ENCODE data around the gene TTBK1. TPM values are rescaled to one million over a fixed set of nuclear protein-coding genes. Genes with fewer than 3 reads are reported as not detected.

The TTBK1 gene
- total and polyA plus RNA-seq, 2 of the 4 experiments (the other 2 are of a cell fraction) = 0.02 TPM; not detected in 1

- dilution Hi-C loops (cut with HindIII; ENCODE audit: low sequenced_read_pairs, unreplicated experiment) = no loop called here
- H3K4ac ChIP-seq (ENCODE audit: low read depth, low read length) = no peak overlapping the region
- H3K9ac ChIP-seq (ENCODE audit: low read depth, low read length) = no peak overlapping the region
- H3K9me1 ChIP-seq (ENCODE audit: insufficient read depth, low read length) = no peaks in the 10 kb centered on the region
- ATAC-seq (ENCODE audit: low read depth) (no peak), DNase-seq (no peak)
- H2AK5ac ChIP-seq (ENCODE audit: low read depth, low read length) = no peak overlapping the region
- peaks cover 64% of the 10 kb centered on the region for H3K27me3 ChIP-seq (ENCODE audit: control insufficient read depth, insufficient read depth, low read length)
- no peak overlapping the region for H3K18ac ChIP-seq (ENCODE audit: low read depth, low read length)
- no peak overlapping the region for H4K91ac ChIP-seq (ENCODE audit: insufficient read depth, low read depth, low read length)
- H3K4me2 ChIP-seq (ENCODE audit: low read depth, low read length) = no peak overlapping the region
- H2AK9ac ChIP-seq (replicated peaks; ENCODE audit: low read depth, low read length, poor library complexity) = no peak overlapping the region
- no peak overlapping the region for H4K8ac ChIP-seq (ENCODE audit: low read depth in 2 of 2, low read length in 2 of 2)
- no peak overlapping the region for H2BK120ac ChIP-seq (ENCODE audit: low read depth, low read length)
- H3K27ac ChIP-seq (ENCODE audit: insufficient read depth, low read length) = no peak overlapping the region
- WGBS, 2 experiments (ENCODE audit: extremely low coverage in 2 of 2, insufficient read length in 1 of 2) = 94% methylated on average over 10 of the region's 11 CpGs; no CpG with 5 or more reads in 1 of the 2 experiments
- H4K20me1 ChIP-seq (ENCODE audit: insufficient read depth, low read length) = no peaks in the 10 kb centered on the region
- peak overlapping the region; percentile 21 for H2AFZ ChIP-seq (replicated peaks; ENCODE audit: low read length, poor library complexity)
- no peak overlapping the region for H4K5ac ChIP-seq (ENCODE audit: low read depth, low read length)
- BruUV-seq (replicated peaks) = no TSS peak
- H2BK15ac ChIP-seq (ENCODE audit: low read depth, low read length) = no peak overlapping the region
- H3K56ac ChIP-seq (ENCODE audit: extremely low read depth, insufficient read depth, low read length) = no peak overlapping the region
- TF ChIP-seq NFE2L2 (IDR thresholded peaks at IDR 0.05; ENCODE audit: low read depth, low read length) (no peak), RCOR1 (IDR thresholded peaks at IDR 0.05; ENCODE audit: insufficient replicate concordance, low read length) (no peak), MAFK (IDR thresholded peaks at IDR 0.05; ENCODE audit: low read depth, low read length) (no peak), RAD21 (IDR thresholded peaks at IDR 0.05; ENCODE audit: low read length) (no peak), FOS (IDR thresholded peaks at IDR 0.05; ENCODE audit: low read depth, low read length) (no peak), RFX5 (IDR thresholded peaks at IDR 0.05; ENCODE audit: low read depth, low read length) (no peak), CHD1 (IDR thresholded peaks at IDR 0.05; ENCODE audit: low read depth, low read length) (no peak), POLR2A (IDR thresholded peaks at IDR 0.05; ENCODE audit: low read depth, low read length) (no peak), MXI1 (IDR thresholded peaks at IDR 0.05; ENCODE audit: borderline replicate concordance, low read depth, low read length) (no peak), BHLHE40 (IDR thresholded peaks at IDR 0.05; ENCODE audit: low read depth, low read length) (no peak), MAZ (IDR thresholded peaks at IDR 0.05; ENCODE audit: borderline replicate concordance, low read depth, low read length) (no peak), CEBPB (IDR thresholded peaks at IDR 0.05; ENCODE audit: low read depth, low read length) (no peak), SMC3 (IDR thresholded peaks at IDR 0.05; ENCODE audit: low read depth, low read length) (no peak), USF2 (IDR thresholded peaks at IDR 0.05; ENCODE audit: low read depth, low read length) (no peak)
- TF ChIP-seq, protein P1, sequence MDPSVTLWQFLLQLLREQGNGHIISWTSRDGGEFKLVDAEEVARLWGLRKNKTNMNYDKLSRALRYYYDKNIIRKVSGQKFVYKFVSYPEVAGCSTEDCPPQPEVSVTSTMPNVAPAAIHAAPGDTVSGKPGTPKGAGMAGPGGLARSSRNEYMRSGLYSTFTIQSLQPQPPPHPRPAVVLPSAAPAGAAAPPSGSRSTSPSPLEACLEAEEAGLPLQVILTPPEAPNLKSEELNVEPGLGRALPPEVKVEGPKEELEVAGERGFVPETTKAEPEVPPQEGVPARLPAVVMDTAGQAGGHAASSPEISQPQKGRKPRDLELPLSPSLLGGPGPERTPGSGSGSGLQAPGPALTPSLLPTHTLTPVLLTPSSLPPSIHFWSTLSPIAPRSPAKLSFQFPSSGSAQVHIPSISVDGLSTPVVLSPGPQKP (IDR thresholded peaks at IDR 0.05; ENCODE audit: borderline replicate concordance, low read depth, low read length) = no peak
- TF ChIP-seq, protein P2, sequence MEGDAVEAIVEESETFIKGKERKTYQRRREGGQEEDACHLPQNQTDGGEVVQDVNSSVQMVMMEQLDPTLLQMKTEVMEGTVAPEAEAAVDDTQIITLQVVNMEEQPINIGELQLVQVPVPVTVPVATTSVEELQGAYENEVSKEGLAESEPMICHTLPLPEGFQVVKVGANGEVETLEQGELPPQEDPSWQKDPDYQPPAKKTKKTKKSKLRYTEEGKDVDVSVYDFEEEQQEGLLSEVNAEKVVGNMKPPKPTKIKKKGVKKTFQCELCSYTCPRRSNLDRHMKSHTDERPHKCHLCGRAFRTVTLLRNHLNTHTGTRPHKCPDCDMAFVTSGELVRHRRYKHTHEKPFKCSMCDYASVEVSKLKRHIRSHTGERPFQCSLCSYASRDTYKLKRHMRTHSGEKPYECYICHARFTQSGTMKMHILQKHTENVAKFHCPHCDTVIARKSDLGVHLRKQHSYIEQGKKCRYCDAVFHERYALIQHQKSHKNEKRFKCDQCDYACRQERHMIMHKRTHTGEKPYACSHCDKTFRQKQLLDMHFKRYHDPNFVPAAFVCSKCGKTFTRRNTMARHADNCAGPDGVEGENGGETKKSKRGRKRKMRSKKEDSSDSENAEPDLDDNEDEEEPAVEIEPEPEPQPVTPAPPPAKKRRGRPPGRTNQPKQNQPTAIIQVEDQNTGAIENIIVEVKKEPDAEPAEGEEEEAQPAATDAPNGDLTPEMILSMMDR (conservative IDR thresholded peaks at IDR 0.05; ENCODE audit: low read depth, low read length) = no peak
- intact Hi-C loops (cut with micrococcal nuclease) = no loop called here
- H3K9me3 ChIP-seq (ENCODE audit: control insufficient read depth, insufficient read depth, low read length) = no peaks in the 10 kb centered on the region
- ChIA-PET CTCF (no interaction called here), POLR2A (ENCODE audit: unreplicated experiment) (no interaction called here)
- H3K14ac ChIP-seq (replicated peaks; ENCODE audit: low read depth, low read length) = no peak overlapping the region
- no peak overlapping the region for H2BK5ac ChIP-seq (ENCODE audit: low read depth, low read length, poor library complexity, severe bottlenecking)
- no peaks in the 10 kb centered on the region for H3K79me1 ChIP-seq (ENCODE audit: low read depth in 1 of 2, low read length in 2 of 2)
- no peak overlapping the region for H3K23ac ChIP-seq (ENCODE audit: low read depth, low read length)
- no peaks in the 10 kb centered on the region for H3K36me3 ChIP-seq (ENCODE audit: control insufficient read depth, insufficient read depth, low read length)
- no peak overlapping the region for H2BK20ac ChIP-seq (ENCODE audit: low read depth, low read length)
- H3K4me3 ChIP-seq (ENCODE audit: insufficient read depth, low read depth, low read length) = no peak overlapping the region
- in situ Hi-C loops (cut with MboI; ENCODE audit: low sequenced_read_pairs) = no loop called here
- no peaks in the 10 kb centered on the region; the same call in 1 of the 2 replicates for H3K4me1 ChIP-seq (ENCODE audit: control insufficient read depth, insufficient read depth, low read length)
Observed at GRCh38 chr6:43253401-43253800, 10.1 kb downstream of the TTBK1 start.
